Measurements from ENCODE around the gene IL15.
"Not testable (repeated sequence)": the region's sequence is repeated elsewhere in the genome, so short reads cannot be mapped to it uniquely, and the experiment has no call there.

DNA sequence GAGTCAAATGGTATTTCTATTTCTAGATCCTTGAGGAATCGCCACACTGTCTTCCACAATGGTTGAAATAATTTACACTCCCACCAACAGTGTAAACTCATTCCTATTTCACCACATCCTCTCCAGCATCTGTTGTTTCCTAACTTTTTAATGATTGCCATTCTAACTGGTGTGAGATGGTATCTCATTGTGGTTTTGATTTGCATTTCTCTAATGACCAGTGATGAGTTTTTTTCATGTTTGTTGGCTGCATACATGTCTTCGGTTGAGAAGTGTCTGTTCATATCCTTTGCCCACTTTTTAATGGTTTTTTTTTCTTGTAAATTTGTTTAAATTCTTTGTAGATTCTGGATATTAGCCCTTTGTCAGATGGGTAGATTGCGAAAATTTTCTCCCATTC lies 115.4 kb downstream of the IL15 start:
- TF ChIP-seq, protein P1, sequence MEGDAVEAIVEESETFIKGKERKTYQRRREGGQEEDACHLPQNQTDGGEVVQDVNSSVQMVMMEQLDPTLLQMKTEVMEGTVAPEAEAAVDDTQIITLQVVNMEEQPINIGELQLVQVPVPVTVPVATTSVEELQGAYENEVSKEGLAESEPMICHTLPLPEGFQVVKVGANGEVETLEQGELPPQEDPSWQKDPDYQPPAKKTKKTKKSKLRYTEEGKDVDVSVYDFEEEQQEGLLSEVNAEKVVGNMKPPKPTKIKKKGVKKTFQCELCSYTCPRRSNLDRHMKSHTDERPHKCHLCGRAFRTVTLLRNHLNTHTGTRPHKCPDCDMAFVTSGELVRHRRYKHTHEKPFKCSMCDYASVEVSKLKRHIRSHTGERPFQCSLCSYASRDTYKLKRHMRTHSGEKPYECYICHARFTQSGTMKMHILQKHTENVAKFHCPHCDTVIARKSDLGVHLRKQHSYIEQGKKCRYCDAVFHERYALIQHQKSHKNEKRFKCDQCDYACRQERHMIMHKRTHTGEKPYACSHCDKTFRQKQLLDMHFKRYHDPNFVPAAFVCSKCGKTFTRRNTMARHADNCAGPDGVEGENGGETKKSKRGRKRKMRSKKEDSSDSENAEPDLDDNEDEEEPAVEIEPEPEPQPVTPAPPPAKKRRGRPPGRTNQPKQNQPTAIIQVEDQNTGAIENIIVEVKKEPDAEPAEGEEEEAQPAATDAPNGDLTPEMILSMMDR (IDR thresholded peaks at IDR 0.05): not testable (repeated sequence)
- not testable (repeated sequence) for TF ChIP-seq POLR2A (IDR thresholded peaks at IDR 0.05)

All from prostate gland (tissue), 2 donors.